22Rv1 (cell line): ENCODE data around the gene GATAD2B.
A peak's percentile ranks its signal among the peaks of the same experiment; 100 is the strongest.

Source experiments
- CTCF ChIP-seq: fragments of 450-650 bp; IDR thresholded peaks from 2 replicates; pipeline ENCODE4 v1.5.1; 2017; ENCODE audit warnings: mild to moderate bottlenecking
- ZFX ChIP-seq: fragments of 450-650 bp; IDR thresholded peaks from 2 replicates; pipeline ENCODE4 v1.6.1; 2017; ENCODE audit warnings: antibody characterized with exemption, borderline replicate concordance

GRCh38 chr1:153922076-153922971 is 448 bp downstream of the GATAD2B start:
- peak; percentile 55 for TF ChIP-seq CTCF
- TF ChIP-seq ZFX = no peak
